Bronchial epithelial cell (primary cell): ENCODE results near the gene SASS6. TPM values are rescaled to one million over a fixed set of nuclear protein-coding genes. Genes with fewer than 3 reads are reported as not detected.

Experiments
- DNase-seq: peaks from one replicate; pipeline ENCODE4 v3.0.0-alpha.2; 2010; ENCODE audit warnings: low read depth
- FAIRE-seq: peaks from 2 replicates; lab custom pipeline; 2011; peaks lifted over from hg19 to GRCh38; lab: Jason Lieb, UNC
- H3K27me3 ChIP-seq: 2 replicates; pipeline ENCODE4 v1.5.1; 2011; ENCODE audit warnings: low read length; ENCODE audit not compliant: control insufficient read depth, insufficient read depth
- H3K36me3 ChIP-seq: 2 replicates; pipeline ENCODE4 v1.5.1; 2011; ENCODE audit warnings: low read length; ENCODE audit not compliant: control insufficient read depth, insufficient read depth
- H3K4me3 ChIP-seq: 2 replicates; pipeline ENCODE4 v1.5.1; 2011; ENCODE audit warnings: mild to moderate bottlenecking, low read depth, low read length, control low read depth
- total RNA-seq: library from RNA; depleted of rRNA; stranded (reverse); fragments of >200 nt; gene quantifications from 2 replicates; pipeline ENCODE4 v1.2.1, GENCODE V29; 2014
- TF ChIP-seq, protein P1 (sequence below): IDR thresholded peaks from 2 replicates; pipeline ENCODE4 v1.5.1; 2011; ENCODE audit warnings: mild to moderate bottlenecking, moderate library complexity, low read length, control low read depth, inconsistent platforms; ENCODE audit not compliant: insufficient read depth, severe bottlenecking

The SASS6 gene
- total RNA-seq, 1 donor from 2014 or later, result 1.6 TPM

- Histone ChIP-seq H3K4me3 (no peak overlapping the region), H3K27me3 (no peaks in the 10 kb centered on the region), H3K36me3 (peaks cover 1% of the 10 kb centered on the region)
- TF ChIP-seq, protein P1, sequence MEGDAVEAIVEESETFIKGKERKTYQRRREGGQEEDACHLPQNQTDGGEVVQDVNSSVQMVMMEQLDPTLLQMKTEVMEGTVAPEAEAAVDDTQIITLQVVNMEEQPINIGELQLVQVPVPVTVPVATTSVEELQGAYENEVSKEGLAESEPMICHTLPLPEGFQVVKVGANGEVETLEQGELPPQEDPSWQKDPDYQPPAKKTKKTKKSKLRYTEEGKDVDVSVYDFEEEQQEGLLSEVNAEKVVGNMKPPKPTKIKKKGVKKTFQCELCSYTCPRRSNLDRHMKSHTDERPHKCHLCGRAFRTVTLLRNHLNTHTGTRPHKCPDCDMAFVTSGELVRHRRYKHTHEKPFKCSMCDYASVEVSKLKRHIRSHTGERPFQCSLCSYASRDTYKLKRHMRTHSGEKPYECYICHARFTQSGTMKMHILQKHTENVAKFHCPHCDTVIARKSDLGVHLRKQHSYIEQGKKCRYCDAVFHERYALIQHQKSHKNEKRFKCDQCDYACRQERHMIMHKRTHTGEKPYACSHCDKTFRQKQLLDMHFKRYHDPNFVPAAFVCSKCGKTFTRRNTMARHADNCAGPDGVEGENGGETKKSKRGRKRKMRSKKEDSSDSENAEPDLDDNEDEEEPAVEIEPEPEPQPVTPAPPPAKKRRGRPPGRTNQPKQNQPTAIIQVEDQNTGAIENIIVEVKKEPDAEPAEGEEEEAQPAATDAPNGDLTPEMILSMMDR, result no peak
- no peak for DNase-seq
- FAIRE-seq, result no peak
Measured at GRCh38 chr1:100101564-100101963, 31.2 kb downstream of the SASS6 start.

DNA sequence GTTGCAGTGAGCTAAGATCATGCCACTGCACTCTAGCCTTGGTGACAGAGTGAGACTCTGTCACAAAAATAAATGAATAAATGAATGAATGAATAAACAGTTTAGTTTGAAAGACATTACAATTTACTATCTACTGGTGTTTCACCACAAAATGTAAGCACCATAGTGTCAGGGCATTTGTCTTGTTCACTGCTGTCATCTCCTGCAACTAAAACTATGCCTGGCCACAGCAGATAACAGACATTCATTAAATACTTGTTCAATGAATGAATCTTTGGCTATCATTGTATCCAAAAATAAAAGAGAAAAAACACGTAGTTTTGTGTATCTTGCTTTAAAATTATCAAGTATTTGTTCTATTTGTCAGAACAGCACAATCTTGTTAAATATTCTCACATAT is 32.5 kb downstream of the SASS6 start:
- Histone ChIP-seq H3K27me3 (no peaks in the 10 kb centered on the region), H3K4me3 (no peak overlapping the region), H3K36me3 (no peaks in the 10 kb centered on the region)
- FAIRE-seq, result no peak
- TF ChIP-seq, protein P1, result no peak
- no peak for DNase-seq

DNA sequence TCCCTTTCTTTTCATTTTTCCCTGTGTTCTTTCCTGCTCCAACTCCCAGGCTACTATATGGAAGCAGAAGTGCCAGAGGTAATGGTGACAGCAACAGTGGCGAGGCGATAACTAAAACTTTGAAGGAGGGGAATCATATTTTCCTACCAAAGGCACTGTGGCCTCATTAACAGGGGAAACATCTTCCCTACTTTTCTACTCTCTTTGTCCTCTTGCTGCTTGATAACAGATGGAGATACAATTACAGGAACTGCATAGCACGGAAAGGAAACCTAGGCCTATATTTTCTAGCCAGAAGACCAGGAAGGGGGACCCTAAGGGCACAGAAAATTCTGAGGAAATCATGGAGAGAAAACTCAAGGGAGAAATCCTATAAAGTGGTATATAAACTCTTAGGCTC is 42.3 kb downstream of the SASS6 start:
- no peaks in the 10 kb centered on the region for H3K36me3 ChIP-seq
- TF ChIP-seq, protein P1, result no peak
- no peak for DNase-seq
- no peak overlapping the region for H3K4me3 ChIP-seq
- no peak for FAIRE-seq
- H3K27me3 ChIP-seq, result no peaks in the 10 kb centered on the region

DNA sequence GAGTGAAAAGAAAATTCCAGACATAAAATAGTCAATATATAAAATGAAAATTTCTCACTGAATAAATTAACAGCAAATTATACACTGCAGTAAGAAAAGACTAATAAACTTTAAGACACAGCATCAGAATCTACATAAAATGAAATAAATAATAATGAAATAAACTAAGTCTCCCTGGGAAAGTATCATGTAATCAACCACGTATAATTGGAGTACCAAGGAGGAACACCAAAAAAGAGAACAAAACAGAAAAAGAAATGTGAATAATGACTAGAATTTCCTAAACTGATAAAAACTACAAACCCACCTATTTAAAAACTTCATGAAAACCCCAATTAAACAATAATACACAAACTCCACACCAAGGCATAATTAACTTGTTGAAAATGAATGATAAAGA is 43.6 kb downstream of the SASS6 start:
- TF ChIP-seq, protein P1, result no peak
- H3K4me3 ChIP-seq, result no peak overlapping the region
- no peaks in the 10 kb centered on the region for H3K27me3 ChIP-seq
- no peak for FAIRE-seq
- DNase-seq, result no peak
- H3K36me3 ChIP-seq, result no peaks in the 10 kb centered on the region

- Histone ChIP-seq H3K36me3 (no peaks in the 10 kb centered on the region), H3K4me3 (no peak overlapping the region), H3K27me3 (no peaks in the 10 kb centered on the region)
- no peak for DNase-seq
- TF ChIP-seq, protein P1, result no peak
- no peak for FAIRE-seq
Measured at GRCh38 chr1:100087396-100087795, 45.3 kb downstream of the SASS6 start.

DNA sequence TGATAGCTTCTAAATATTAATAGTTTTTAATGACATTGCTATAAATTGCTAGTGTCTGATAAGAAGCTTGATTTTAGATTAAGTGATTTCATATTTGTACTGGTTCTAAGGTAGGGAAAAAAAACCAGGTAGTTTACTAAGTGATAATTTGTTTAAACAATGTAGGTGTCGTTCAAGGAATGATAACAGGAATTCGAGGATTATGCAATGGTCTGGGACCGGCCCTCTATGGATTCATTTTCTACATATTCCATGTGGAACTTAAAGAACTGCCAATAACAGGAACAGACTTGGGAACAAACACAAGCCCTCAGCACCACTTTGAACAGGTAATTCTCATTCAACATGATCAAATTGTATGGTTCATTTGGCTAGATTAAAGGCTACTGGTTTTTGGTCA is 52.4 kb downstream of the SASS6 start:
- no peak for DNase-seq
- FAIRE-seq, result no peak
- no peak overlapping the region for H3K4me3 ChIP-seq
- H3K27me3 ChIP-seq, result no peaks in the 10 kb centered on the region
- H3K36me3 ChIP-seq, result peaks cover 4% of the 10 kb centered on the region
- TF ChIP-seq, protein P1, result no peak
